Activated gamma-delta T cell treated with Interleukin-2 at 50 U/mL for 16 hours (primary cell): ENCODE measurements around the gene GZF1.
"Not testable (repeated sequence)": the region's sequence is repeated elsewhere in the genome, so short reads cannot be mapped to it uniquely, and the experiment has no call there.

Experiments
- DNase-seq: peaks from one replicate; pipeline ENCODE4 v3.0.0-alpha.2; 2020

The GZF1 gene

DNA sequence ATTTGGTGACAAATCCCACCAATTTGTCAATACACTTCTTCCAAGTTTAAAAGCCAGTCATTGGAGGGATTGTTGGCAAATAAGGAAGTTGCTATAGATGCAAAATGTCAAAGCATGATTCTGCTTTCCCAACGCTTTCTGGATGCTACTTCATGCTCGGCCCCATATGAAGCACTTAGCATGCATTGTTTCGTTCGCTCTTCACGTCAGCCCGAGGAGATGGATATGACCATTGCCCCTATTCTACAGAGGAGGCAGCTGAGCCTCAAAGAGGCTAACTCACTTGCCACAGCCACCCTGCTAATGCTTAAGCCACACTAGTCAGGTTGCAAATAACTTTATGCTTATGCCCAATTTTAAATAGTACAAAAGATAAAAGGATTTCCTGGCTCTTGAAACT lies 14.2 kb upstream of the GZF1 start:
- DNase-seq, result no peak

DNA sequence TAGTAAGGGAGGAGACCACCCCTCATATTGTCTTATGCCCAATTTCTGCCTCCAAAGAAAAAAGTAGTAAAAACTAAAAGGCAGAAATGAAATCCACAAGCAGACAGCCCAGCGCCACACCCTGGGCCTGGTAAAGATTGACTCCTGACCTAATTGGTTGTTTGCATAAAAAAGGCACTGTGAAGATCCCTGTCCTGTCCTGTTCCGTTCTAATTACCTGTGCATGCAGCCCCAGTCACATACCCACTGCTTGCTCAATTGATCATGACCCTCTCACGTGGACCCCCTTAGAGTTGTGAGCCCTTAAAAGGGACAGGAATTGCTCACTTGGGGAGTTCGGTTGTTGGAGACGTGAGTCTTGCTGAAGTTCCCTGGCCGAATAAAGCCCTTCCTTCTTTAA lies 13.5 kb upstream of the GZF1 start:
- not testable (repeated sequence) for DNase-seq

DNA sequence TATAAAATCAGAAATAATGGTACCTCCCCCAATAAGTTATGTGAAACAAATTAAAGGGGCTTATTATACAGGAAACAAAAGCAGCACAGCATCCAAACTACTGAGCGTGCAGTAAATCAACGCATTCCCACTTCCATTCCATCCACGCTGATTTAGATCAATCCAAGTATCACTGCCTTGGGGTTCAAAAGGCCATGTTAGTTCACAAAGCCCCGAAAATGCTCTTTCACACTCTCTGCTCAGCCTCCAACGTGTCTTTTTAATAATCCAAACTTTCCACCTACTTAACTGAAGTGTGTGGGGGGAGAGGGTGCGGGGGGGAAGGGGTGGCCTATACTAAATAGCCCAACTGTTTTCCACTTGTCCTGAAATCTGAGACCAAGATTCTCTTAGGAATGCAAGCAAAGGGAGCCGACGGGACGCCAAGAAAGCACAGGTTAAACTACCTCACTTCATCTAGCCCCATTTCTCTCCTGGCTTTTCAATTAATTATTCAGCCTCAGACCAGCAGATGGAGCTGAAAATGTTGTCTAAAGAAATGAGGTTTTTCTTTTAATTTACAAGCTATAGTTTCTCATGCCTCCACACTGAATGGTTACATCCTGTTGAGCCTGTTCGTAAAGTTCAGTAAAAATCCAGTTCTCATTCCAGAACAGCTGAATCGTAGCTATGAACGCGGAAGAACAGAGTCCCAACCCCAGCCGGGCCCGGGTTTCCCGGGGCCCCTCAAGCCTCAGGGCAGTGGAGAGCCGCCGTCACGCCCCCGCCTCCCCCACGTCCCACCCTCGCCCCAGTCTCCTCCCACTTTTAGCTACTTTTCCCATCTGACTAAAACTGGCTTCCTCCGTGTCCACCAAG lies 12.4 kb upstream of the GZF1 start:
- DNase-seq, result peak; percentile 67

DNA sequence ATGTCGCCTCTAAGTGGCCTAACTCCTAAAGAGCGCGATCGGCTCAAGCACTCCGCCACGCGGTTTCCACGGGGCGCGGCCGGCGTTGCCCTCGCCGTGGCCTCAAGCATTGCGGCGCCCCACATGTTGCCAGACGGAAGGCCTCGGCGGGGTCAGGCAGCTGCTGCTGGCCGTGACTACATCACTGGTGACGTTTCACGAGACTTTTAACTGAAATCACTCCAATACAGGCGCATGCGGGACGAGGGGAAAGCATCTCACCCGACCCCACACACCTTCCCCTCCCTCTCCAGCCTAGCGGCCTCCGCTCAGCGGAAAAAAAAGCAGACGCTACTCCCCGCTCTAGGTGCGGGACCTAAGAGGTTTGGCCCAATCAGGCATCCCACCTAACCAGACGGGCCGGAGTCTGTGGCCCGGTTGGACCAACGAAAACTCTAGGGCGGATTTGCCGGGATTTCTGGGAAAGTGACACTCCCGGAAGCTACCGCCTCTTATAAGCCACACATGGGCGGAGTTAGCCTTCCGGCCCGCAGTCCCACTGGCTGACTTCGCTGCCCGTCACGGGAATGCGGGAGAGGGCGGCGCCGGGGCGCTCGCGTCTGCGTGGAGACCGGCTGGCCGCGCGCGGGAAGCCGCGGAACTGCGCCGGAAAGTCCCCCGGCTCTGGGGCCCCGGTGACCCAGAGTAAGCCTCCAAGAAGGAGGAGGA lies 11.6 kb upstream of the GZF1 start, which contains the start of gene NXT1:
Gene NXT1, plus strand, starts transcription at position 596 of the 708 bp plus-strand sequence. CDS start 3,251 bp downstream, outside the sequence.
- peak; percentile 95 for DNase-seq

DNA sequence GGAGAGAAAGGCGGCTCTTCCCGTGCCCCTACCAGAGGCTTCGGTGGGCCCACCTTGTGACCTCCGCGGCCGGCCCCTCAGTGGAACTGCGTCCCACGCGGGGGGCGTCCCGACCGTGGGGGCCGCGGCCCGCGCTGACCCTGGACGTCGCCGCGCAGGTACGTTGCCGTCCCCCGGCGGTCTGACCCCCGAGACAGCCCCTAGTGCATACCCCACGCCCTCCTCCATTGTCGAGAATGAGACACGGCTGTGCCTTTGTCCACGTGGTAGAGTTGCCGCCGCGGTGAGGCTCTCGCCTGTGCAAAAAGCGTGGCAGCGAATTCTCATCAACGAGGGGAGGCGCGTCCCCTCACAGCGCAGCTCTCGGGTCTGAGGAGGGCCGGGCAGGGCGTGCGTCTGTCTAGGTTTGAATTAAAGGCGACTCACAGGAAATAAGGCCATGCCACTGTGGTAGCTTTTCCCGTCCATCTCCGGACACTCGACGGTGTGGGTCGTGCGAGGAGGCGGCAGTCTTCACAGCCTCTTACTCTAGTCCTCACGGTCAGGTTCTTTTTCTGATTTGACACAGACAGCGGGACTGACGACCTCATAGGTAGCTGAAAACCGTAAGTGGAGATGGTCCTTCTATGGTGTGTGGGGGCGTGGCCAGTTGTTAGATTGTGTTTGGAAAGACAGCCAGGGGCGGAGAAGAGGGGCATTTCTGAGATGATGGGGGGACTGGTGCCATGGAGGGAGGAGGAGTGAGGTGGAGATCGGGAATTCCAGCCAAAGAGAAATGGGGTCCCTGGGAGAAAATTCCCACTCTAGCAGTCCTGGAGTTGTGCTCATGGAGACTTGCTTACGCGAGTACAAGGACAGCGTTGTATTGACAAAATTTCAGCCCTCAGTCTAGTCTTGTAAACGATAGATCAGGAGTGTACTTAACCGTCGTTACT lies 10.8 kb upstream of the GZF1 start:
- DNase-seq, result peak; percentile 48

DNA sequence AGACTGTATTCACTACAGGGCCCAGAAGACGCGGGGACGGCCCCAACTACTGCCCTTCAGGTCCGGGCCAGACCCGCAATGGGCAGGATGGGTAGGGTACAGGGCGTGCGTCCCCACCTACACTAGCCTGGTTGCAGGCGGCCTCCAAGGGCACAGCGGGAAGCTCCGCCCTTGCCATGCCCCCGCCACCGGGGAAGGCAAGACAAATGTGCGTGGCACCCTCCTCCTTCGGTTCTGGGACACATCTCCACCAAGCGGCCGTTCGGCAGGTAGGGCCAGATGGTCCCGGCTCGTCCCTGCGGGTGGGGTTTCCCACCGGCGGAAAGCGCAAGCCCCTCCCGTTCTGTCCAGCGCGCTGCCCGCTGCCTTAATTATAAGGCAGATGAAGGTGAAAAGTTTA lies 5.8 kb upstream of the GZF1 start:
- no peak for DNase-seq

DNA sequence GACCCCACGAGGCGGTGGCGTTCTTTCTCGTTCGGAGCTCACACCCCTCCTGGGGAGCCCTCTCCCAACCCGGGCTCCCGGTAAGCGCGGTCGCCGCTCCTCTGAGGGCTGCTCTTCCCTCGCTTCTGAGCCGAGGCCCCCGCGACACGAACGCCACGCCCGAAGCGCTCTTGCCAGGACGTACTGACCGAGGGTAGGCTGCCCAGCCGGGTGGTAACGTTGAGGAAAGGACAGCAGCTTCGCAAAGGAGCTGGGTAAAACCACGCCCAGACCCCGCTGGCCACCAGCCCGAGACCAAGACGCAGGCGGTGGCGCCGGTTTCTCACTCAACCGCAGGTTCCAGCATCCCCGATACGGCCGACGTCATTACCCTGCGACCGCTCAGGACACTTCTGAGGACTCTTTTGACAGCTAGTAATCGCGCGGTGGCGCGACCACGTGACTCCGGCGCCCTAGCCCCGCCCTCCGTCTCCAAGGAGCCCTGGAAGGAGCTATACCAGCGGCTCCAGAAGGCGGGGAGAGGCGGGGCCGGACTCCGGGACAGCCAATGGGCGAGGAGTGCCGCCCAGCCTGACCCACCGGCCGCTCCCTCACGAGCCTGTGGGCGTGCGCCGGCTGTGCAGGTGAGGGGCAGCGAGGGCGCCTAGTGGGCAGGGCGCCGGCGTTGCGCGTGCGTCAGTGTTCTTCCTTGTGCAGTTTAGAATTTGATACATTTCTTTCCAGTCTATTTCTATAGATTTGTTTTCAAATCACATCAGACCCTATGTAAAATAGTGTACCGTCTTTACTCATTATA lies 4.0 kb upstream of the GZF1 start:
- peak; percentile 100 for DNase-seq

DNA sequence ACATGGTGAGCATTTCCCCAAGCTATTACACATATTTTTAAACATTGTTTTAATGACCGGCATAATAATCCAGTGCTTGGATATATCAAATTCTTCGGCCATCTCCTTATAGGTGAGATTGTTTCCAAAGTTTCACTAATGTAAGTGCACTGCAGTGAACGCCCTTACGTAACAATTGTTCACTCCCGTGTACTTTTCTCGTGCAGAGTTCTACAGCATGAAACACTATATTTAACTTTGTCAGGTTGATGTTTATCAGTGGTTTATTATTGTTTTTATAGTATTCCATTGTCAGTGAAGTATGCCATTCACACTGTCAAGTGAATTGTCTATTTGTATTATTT lies 3.4 kb upstream of the GZF1 start:
- DNase-seq, result no peak

DNA sequence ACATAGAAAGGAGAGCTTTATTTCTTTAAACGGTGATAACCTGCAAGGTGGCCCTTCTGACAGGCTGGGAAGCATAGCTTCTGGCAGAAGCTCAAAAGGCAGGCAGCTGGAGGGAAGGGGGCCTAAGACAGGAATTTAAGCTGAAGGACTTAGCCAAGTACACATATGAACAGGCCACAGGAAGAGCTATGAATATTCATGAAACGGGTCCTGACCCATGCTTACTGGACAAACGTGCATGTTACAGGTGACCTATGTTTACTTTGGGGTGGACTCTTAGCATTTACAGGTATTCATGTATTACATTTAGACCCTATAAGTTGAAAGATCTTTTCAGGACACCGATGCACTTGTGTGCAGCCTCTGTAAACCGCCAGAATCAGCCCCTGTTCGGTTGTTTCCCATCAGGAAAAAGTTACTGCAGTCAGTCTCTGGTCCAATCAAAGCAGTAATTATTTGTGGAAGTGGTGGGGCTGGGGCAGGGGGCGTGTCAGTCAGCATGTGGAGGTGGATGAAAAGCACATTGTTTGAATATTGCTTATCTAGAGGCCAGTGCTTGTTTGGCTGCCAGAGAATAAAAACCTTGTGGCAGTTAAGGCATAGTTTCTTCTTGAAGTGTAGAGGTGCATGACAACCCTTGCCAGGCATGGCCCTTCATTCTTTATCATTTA lies 2.9 kb upstream of the GZF1 start:
- DNase-seq, result no peak

DNA sequence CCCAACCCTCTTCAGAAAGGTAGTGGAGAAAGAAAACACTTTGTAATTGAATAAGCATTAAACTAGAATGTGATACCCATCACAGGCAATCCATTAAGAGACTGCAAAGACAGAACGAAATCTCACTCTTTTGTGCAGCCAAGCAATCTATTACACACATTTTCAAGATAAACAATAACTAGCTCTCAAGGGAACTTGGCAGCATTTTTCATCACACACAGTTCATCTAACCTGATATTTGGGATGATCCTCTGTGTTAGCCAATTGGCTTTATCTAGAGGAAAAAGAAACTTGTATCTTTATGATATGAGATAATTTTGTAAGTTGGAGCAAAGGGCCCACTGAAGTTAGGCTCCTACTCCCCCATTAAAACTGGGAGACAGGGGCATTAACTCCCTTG lies 1.5 kb upstream of the GZF1 start:
- no peak for DNase-seq

DNA sequence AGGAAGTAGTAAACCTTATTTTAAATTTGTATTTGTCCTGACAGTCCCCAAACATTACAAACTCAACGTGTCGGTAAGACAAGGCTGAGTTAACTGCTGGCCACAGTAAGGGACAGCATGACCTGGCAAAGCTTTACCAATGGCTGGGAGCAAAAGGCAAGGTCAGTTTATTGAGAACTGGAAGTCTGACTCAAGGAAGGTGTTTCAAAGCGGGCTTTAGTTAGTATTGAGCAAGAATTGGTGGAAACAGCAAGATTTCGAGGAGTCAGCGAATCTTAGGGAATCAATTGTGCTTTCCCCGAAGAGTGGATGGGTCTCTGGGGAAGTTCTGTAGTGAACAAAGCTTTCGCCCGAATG lies 885 bp upstream of the GZF1 start:
- no peak for DNase-seq

DNA sequence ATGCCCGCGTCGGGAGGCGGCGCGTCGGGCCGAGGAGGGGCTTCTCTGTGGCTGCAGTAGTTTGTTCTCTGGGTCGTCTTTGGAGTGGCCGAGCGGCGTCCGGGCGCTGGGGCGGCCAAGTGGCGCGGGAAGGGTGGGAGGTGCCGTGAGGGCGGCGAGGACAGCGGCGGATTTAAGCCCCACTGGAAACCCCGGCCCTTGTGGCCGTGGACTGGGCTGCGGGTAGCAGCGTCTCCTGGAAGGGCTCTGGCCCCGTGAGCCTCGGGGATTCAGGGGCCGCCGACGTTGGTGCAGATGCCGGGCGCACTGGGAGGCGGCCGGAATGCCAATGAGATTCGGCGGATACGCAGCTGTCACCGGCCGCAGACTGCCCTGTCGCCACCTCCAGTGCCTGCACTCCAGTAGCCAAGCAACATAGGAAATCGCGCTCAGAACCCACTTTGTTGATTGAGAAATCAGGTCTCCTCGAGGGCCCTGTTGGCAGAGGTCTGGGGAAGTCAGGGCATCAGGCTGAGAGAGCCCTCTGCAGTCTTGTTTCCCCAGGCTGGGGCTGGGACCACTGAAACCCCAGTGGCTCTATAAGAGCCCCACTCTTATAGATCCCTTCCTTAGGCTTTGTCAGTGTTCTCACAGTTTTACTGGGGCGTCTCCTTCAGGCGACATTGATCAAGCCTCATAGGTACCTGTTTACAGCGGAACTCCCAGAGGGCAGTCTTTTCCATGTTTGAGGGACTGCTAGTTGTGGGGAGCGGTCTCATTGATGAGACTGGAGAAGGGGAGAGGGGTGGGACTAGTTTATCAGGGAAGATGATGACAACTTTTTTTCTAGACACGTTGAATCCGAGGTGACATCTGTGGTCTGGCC lies 642 bp downstream of the GZF1 start:
- DNase-seq, result peak; percentile 32

DNA sequence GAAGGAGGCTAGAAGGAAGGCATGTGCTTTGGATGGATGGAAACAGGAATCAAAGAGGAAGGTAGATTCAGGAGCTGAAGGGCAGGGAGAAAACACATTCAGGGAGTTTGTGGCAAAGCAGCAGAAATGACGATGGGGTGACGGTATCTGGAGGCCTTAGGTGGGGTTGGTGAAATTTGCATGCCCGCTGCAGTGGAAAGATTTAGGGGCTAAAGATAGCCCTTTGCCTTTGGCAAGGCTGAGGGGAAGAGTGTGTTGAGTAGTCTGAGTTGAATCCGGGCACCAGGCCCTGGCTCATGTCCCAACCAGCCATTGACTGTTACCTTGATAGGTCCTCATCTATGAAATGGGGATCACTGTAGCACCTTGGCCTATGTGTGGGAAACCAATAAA lies 1.3 kb downstream of the GZF1 start:
- no peak for DNase-seq

DNA sequence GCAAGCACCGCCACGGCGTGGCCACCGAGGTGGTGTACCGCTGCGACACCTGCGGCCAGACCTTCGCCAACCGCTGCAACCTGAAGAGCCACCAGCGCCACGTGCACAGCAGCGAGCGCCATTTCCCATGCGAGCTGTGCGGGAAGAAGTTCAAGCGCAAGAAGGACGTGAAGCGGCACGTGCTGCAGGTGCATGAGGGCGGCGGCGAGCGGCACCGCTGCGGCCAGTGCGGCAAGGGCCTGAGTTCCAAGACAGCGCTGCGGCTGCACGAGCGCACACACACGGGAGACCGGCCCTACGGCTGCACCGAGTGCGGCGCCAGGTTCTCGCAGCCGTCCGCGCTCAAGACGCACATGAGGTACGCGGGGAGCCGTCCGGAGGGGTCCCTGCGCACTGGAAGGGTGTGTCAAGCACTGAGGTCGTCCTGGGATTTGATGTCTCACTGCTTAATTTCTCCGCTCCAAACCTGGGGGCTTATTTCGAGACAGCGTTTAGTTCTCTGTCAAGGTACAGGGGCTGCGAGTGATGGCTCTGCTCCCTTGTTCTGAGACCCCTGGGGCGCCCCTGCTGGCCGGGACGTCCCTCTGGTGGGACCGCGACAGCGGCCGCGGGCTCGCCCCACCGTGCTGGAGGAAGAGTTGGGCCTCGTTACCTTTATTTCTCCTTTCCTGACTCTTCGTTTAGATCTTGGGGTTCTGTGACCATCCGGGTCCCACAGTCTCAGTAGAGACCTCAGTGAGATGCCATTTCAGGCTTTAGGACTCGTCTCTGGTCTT lies 3.6 kb downstream of the GZF1 start:
- DNase-seq, result no peak

DNA sequence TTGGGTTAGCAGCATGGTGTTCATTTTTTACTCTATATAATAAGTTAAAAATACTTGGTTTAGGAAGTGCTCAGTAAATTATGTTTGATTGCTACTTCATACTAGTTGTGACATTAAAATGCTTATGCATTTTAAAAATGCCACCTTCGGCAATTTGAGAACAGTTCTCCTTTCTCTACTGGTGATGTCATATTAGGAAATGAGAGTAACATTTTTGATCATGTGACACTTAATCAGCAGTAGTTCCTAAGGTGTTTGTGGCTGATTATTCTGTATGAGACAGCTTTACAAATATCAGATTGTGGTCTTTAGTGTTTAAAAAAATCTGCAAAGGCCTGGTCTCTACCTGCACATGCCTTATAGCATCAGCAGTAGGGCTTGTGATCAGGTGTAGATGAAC lies 4.4 kb downstream of the GZF1 start:
- DNase-seq, result no peak

DNA sequence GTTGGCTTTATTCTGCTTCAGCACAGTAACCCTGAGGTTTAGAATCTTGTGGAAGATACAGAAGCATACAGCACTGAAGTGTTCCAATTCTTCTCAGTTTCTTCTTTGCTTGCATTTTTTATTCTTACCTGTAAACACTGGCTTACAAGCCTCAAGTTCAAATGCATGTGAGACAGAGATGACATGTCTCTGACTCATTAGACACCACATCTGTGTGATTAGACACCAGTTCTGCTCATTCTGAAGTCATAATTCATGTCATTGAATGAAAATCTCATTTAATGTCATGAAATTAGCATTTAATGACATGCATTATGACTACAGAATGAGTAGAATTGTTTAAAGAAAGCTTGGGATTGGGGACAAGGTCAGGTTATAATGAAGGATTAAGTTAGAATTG lies 5.8 kb downstream of the GZF1 start:
- no peak for DNase-seq

DNA sequence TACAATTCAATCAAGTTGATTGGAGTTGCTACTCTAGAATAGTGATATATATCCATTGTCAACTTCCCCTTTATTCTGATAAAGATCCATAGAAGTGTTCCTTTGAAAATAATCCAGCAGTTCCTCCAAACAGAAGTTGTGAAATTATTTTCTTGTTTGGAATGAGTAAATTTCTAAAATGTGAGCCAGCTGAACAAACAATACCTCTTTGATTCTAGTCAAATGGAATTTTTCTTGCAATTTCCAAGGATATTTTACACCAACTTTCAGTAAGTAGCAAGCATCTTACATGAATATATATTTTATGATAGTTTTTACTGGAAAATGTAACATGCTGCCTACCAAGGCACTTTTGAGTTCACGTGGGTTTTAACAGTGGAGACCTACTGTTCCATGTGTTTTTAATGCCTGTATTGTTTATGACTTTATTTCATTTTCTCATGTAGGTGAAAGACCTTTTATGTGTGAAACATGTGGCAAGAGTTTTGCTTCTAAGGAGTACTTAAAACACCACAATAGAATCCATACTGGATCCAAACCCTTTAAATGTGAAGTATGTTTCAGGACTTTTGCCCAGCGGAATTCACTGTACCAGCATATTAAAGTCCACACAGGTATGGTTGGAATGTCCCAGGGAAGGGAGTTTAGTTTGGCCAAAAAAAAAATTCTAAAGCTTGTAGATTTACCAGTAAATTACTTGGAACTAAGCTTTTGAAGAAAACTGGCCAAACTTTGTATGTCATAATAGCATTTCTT lies 6.5 kb downstream of the GZF1 start:
- DNase-seq, result no peak

DNA sequence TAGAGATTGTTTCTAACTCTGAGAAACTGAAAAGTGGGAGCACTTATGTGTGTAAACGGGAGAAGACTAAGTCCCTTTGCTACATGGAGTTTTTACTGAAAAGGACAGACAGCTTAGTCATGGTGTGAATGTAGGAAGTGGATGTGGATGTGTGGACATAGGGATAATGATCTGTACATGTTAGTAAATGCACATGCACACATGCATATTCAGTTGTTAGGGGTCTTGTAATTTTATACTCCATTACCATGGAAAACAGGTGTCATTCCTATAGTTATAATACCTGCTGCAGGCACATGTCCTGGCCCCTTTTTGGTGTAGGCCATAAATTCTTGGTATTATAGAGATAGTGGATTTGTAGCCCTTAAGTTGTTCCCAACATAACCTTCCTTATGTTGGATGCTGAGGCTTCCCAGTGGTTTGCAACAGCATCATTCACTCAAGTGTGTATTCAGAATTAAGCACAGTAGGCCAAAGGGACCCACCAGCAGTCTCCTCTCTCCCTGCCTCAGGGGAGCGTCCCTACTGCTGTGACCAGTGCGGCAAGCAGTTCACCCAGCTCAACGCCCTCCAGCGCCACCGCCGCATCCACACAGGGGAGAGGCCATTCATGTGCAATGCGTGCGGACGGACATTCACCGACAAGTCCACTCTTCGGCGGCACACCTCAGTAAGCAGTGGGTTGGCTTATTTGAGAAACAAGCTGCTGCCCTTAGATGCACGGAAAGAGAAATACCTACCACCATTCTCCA lies 7.3 kb downstream of the GZF1 start:
- no peak for DNase-seq

DNA sequence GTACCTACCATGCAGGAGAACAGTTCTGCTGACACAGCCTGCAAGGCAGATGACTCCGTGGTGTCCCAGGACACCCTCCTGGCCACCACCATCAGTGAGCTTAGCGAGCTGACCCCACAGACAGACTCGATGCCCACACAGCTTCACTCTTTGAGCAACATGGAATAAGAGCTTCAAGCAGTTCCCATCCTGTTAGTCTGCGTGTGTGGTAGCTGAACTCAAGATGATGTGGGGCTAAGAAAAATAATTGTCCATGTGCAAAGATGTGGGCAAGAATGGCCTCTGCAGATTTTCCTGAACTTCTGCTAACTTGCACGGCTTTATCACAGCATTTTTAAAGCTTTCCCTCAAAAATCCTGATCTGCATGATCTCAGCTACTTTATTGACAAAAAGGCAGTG lies 8.3 kb downstream of the GZF1 start:
- DNase-seq, result no peak
